GM19324 (cell line): Measurements from ENCODE around the gene TMEM245.
"Not testable (repeated sequence)": the region's sequence is repeated elsewhere in the genome, so short reads cannot be mapped to it uniquely, and the experiment has no call there.

Experiments
- ATAC-seq: cut with Tn5 transposase; IDR thresholded peaks from one replicate; pipeline ENCODE4 v1.9.1; 2021; ENCODE audit warnings: mild to moderate bottlenecking, moderate library complexity; ENCODE audit not compliant: unreplicated experiment, low FRiP score

The TMEM245 gene

GRCh38 chr9:109010746-109011145 lies 109.0 kb downstream of the TMEM245 start:
- no peak for ATAC-seq

- ATAC-seq = no peak
Measured at GRCh38 chr9:109005678-109006077, 114.1 kb downstream of the TMEM245 start.

DNA sequence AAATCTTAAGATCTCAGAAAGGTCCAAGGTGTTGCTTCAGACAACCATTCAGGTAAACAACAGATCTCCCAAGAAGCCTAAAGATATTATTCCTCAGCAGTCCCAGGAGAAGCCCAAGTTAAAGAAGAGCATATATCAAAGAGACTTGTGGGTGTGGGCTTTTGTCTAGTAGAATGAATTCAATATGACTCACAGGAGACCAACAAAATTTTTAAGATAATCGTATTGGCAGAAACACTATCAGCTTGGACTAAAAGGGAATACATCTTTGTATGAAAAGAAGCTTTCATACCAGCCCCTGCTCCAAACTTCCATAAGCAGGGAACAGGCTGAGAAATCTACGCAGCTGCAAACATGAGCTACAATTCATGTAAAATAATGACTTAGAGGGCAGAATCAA lies 116.6 kb downstream of the TMEM245 start:
- ATAC-seq = no peak

- no peak for ATAC-seq
Measured at GRCh38 chr9:109002141-109002540, 117.6 kb downstream of the TMEM245 start.

GRCh38 chr9:109001275-109001676 lies 118.5 kb downstream of the TMEM245 start:
- no peak for ATAC-seq

DNA sequence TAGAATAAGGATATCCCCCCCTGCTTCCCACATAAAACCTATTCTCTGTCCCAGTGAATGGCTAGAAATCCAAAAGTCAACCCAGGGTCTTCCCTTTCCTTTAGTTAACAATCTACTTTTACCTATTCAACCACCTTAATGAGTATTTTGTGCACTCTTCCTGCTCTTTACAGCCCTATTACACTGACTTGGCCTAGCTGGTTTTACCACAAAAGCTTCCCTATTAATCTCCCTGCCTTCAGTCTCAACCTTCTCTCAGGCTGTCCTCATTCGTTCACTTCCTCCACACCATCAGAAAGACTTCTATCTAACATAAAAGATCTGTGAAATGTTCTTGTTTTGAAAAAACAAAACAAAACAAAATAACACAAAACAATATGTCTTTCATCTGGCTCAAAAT lies 122.6 kb downstream of the TMEM245 start:
- ATAC-seq = no peak

DNA sequence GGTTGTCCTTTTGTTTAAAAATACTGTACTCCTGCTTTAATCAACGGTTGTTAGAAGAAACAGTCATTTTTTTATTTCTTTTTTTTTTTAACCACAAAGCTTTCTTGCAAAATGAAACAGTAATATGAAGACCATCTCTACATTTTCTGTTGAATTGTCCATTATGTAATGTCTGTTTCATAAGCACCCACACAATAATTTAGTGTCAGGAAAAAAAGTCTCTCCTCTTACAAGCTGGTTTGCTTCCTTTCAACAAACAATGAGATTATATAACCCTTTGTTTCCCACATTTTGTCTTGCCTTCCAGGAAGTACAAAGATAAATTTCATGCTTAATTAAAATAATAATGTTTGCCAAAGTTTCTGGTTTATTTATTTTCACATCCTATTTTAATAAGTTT lies 123.1 kb downstream of the TMEM245 start:
- no peak for ATAC-seq

- no peak for ATAC-seq
Measured at GRCh38 chr9:108994695-108995094, 125.1 kb downstream of the TMEM245 start.

- ATAC-seq = no peak
Measured at GRCh38 chr9:108991479-108991878, 128.3 kb downstream of the TMEM245 start.

- no peak for ATAC-seq
Measured at GRCh38 chr9:108983885-108984284, 135.9 kb downstream of the TMEM245 start.

DNA sequence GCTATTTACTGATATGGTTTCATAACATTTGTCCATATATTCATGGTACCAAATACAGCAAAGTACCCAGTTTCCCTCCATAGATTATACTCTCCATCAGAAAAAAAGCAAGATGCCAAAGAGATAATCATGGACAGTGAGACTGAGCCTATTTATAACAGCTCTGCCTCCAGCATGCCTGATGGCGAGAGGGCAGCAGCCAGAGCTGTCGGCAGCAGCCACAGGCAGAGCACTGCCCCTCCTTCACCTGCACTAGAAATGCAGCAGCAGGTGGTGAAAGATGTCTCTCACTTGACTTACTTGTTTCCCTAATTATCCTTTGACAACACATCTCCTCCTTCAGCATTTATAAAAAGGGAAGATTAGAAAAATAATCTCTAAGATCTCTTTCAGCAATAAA lies 138.9 kb downstream of the TMEM245 start:
- no peak for ATAC-seq

DNA sequence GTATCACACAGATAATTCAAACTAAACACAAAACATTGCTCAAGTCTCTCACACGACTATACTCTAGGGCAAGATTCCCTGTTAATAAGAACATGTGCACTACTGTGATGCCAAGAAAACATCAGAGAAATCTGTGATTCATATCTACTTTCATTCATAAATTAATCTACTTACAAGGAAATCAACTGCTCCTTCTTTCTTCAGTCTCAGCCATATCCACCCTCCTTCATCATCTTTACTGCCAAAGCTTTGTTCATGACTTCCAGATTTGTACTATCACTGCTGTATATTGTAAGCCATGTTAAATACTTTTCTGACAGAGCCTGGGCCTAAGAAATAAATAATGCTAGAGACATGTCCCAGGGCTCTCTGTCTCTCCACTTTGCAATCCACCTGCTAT lies 141.5 kb downstream of the TMEM245 start:
- ATAC-seq = no peak

DNA sequence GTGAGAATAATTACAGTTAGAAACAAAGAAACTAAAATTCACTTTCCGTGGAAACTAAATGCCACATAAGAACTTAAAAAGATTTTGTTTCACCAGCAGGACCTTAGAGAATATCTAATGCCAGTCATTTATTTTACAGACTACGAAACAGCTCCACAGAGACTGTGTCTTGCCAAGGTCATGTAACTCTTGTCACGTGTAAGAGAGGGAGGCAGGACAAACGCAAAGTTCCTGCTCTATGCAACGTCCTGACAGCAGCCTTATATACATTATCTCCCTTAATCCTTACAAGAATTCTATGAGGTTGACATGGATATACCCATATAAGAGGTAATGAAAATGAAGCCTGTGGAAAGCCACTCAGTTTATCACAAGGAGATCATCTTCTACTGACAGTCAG lies 145.9 kb downstream of the TMEM245 start:
- ATAC-seq = no peak

- ATAC-seq = no peak
Measured at GRCh38 chr9:108972626-108973209, 147.0 kb downstream of the TMEM245 start.

DNA sequence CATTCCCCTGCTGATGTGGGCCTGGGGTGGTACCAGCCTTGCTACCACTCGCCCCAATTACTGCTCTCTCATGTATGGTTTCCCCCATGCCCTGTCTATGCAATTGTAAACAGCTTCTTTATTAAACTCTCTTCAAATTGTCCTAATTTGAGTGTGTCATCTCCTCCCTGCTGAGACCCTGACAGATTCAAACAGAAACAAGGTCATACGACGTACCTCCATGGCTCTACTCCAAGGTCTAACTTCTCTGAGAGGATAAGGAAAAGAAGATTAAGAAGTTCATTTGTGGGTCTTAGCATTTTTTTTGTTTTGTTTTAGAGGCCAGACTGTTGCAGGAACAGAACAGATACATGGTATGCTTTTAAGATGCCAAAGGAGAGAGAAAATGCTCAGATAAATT lies 147.6 kb downstream of the TMEM245 start:
- ATAC-seq = no peak

- ATAC-seq = not testable (repeated sequence)
Measured at GRCh38 chr9:108971392-108971791, 148.4 kb downstream of the TMEM245 start.

GRCh38 chr9:108967916-108968315 lies 151.8 kb downstream of the TMEM245 start:
- no peak for ATAC-seq
